Measurements from ENCODE around the gene PPP1R36. TPM values are rescaled to one million over a fixed set of nuclear protein-coding genes. Genes with fewer than 3 reads are reported as not detected.
"Not testable (repeated sequence)": the region's sequence is repeated elsewhere in the genome, so short reads cannot be mapped to it uniquely, and the experiment has no call there.

PPP1R36 gene
- total RNA-seq, 1 experiment from 2014 or later, result 0.24 TPM

GRCh38 chr14:64569646-64570045 lies 19.9 kb downstream of the PPP1R36 start:
- not testable (repeated sequence) for H3K9me3 ChIP-seq (replicated peaks); H3K27ac ChIP-seq; H3K36me3 ChIP-seq; H3K4me3 ChIP-seq; H3K27me3 ChIP-seq; DNase-seq; H3K4me1 ChIP-seq

- Histone ChIP-seq H3K4me1 (no peaks in the 10 kb centered on the region), H3K27me3 (no peaks in the 10 kb centered on the region), H3K27ac (no peak overlapping the region), H3K4me3 (no peak overlapping the region), H3K36me3 (no peaks in the 10 kb centered on the region), H3K9me3 (replicated peaks) (no peaks in the 10 kb centered on the region)
- DNase-seq, result no peak
These were observed 22.8 kb downstream of the PPP1R36 start for GRCh38 chr14:64572386-64573104.

DNA sequence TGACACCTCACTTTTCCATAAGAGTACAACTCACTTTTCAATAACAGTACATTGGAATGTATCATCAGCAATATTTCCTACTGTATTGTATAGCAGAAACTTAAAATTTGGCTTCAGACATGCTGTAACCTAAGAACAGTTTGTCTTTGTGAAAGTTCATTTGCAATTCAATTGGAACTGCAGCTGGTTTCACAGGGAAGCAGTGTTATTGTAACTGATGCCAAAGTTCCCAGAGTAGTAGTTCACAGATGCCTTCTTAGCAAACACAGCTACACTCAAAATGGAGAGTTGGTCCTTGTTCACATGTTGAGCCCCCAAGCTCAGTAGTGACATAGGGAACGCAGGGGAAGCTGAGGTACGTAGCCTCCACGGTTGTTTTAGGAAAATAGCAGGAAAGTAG lies 23.3 kb downstream of the PPP1R36 start:
- no peak for DNase-seq
- no peaks in the 10 kb centered on the region for H3K27me3 ChIP-seq
- H3K4me3 ChIP-seq, result no peak overlapping the region
- H3K36me3 ChIP-seq, result no peaks in the 10 kb centered on the region
- no peaks in the 10 kb centered on the region for H3K9me3 ChIP-seq (replicated peaks)
- no peak overlapping the region for H3K27ac ChIP-seq
- no peaks in the 10 kb centered on the region for H3K4me1 ChIP-seq

- H3K4me3 ChIP-seq, result no peak overlapping the region
- no peak overlapping the region for H3K27ac ChIP-seq
- no peaks in the 10 kb centered on the region for H3K4me1 ChIP-seq
- no peaks in the 10 kb centered on the region for H3K36me3 ChIP-seq
- no peak for DNase-seq
- H3K27me3 ChIP-seq, result no peaks in the 10 kb centered on the region
- no peaks in the 10 kb centered on the region for H3K9me3 ChIP-seq (replicated peaks)
These were observed 24.8 kb downstream of the PPP1R36 start for GRCh38 chr14:64574371-64575107.

DNA sequence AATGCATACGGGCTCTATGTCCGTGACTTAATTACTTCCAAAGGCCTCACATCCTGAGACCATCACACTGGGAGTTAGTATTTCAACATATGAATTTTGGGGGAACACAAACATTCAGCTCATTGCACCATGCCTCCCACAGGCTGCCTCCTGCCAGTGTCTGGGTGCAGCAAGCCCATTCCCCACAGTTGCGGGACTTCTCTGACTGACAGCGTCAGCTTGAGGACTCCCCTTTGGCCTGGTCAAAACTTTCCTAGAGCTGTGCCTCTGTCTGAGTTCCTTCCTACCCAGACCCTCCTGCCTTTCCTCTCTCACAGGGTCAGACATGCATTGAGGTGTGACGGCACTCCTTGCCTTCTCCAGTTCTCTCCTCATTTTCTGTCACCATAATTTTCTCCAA lies 27.4 kb downstream of the PPP1R36 start:
- no peak overlapping the region for H3K4me3 ChIP-seq

GRCh38 chr14:64580467-64580866 lies 30.7 kb downstream of the PPP1R36 start:
- Histone ChIP-seq H3K27me3 (no peaks in the 10 kb centered on the region), H3K9me3 (replicated peaks) (no peaks in the 10 kb centered on the region), H3K4me1 (no peaks in the 10 kb centered on the region), H3K27ac (no peak overlapping the region), H3K36me3 (no peaks in the 10 kb centered on the region), H3K4me3 (no peak overlapping the region)
- DNase-seq, result no peak

More for the DNA sequence above, 27.4 kb downstream of the PPP1R36 start:
- no peaks in the 10 kb centered on the region for H3K4me1 ChIP-seq
- no peak overlapping the region for H3K27ac ChIP-seq
- H3K27me3 ChIP-seq, result no peaks in the 10 kb centered on the region
- no peaks in the 10 kb centered on the region for H3K9me3 ChIP-seq (replicated peaks)
- no peaks in the 10 kb centered on the region for H3K36me3 ChIP-seq
- no peak for DNase-seq

DNA sequence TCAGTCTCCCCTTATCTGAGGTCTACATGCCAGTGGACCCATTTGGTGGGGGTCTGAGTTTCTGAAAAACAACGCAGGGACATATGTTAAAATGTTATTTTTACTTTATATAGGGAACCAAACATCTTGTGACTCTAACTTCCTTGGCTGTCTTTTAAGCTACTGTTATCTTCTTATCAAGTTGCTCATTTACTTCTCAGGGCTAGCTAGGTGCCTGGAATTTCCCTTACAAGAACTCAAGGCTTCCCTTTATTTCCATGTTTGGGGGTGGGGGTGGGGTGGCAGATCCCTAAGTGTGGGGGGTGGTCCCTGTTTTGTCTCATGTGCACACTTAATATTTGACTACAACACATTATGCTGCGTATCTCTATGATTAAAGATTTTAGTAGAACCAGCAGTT lies 31.6 kb downstream of the PPP1R36 start:
- H3K36me3 ChIP-seq, result no peaks in the 10 kb centered on the region
- H3K9me3 ChIP-seq (replicated peaks), result no peaks in the 10 kb centered on the region
- H3K4me1 ChIP-seq, result no peaks in the 10 kb centered on the region
- no peaks in the 10 kb centered on the region for H3K27me3 ChIP-seq
- H3K4me3 ChIP-seq, result no peak overlapping the region
- no peak overlapping the region for H3K27ac ChIP-seq
- no peak for DNase-seq

- H3K36me3 ChIP-seq, result no peaks in the 10 kb centered on the region
- H3K9me3 ChIP-seq (replicated peaks), result no peaks in the 10 kb centered on the region
- no peak overlapping the region for H3K27ac ChIP-seq
- no peaks in the 10 kb centered on the region for H3K4me1 ChIP-seq
- no peaks in the 10 kb centered on the region for H3K27me3 ChIP-seq
- no peak for DNase-seq
- H3K4me3 ChIP-seq, result no peak overlapping the region
These were observed 32.1 kb downstream of the PPP1R36 start for GRCh38 chr14:64581817-64582216.

- DNase-seq, result no peak
- no peaks in the 10 kb centered on the region for H3K27me3 ChIP-seq
- no peak overlapping the region for H3K4me3 ChIP-seq
- H3K27ac ChIP-seq, result no peak overlapping the region
- H3K9me3 ChIP-seq (replicated peaks), result no peaks in the 10 kb centered on the region
- H3K36me3 ChIP-seq, result no peaks in the 10 kb centered on the region
- H3K4me1 ChIP-seq, result no peaks in the 10 kb centered on the region
These were observed 34.4 kb downstream of the PPP1R36 start for GRCh38 chr14:64584190-64584589.

- no peak overlapping the region for H3K4me3 ChIP-seq
- H3K36me3 ChIP-seq, result no peaks in the 10 kb centered on the region
- H3K4me1 ChIP-seq, result no peaks in the 10 kb centered on the region
- no peaks in the 10 kb centered on the region for H3K9me3 ChIP-seq (replicated peaks)
- DNase-seq, result no peak
- H3K27me3 ChIP-seq, result no peaks in the 10 kb centered on the region
- no peak overlapping the region for H3K27ac ChIP-seq
These were observed 42.0 kb downstream of the PPP1R36 start for GRCh38 chr14:64591809-64592208.

DNA sequence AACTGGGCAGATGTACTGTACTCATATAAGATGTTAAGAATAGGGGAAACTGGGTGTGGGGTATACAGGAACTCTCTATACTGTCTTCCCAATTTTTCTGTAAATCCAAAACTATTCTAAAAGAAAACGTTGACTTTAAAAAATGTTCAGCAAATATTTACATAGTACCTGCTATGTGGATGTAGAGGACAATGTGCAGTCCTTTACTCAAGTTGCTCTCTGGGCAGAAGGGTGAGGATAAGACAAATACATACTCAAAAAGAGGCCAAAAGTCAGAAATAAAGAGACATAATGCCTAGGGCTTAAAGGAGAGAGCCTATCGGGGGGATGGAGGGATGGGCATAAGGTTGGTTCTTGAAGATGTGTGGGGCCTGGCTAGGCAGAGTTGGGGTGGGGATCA lies 44.7 kb downstream of the PPP1R36 start:
- H3K27me3 ChIP-seq, result no peaks in the 10 kb centered on the region
- no peak overlapping the region for H3K27ac ChIP-seq
- H3K9me3 ChIP-seq (replicated peaks), result no peaks in the 10 kb centered on the region
- no peaks in the 10 kb centered on the region for H3K4me1 ChIP-seq
- H3K36me3 ChIP-seq, result no peaks in the 10 kb centered on the region
- H3K4me3 ChIP-seq, result no peak overlapping the region
- DNase-seq, result no peak

GRCh38 chr14:64598404-64598803 lies 48.6 kb downstream of the PPP1R36 start:
- no peak for DNase-seq
- Histone ChIP-seq H3K36me3 (no peaks in the 10 kb centered on the region), H3K9me3 (replicated peaks) (no peaks in the 10 kb centered on the region), H3K27ac (no peak overlapping the region), H3K4me1 (no peaks in the 10 kb centered on the region), H3K4me3 (no peak overlapping the region), H3K27me3 (no peaks in the 10 kb centered on the region)

- Histone ChIP-seq H3K36me3 (no peaks in the 10 kb centered on the region), H3K9me3 (replicated peaks) (no peaks in the 10 kb centered on the region), H3K27ac (no peak overlapping the region), H3K27me3 (no peaks in the 10 kb centered on the region), H3K4me3 (no peak overlapping the region), H3K4me1 (no peaks in the 10 kb centered on the region)
- no peak for DNase-seq
These were observed 51.8 kb downstream of the PPP1R36 start for GRCh38 chr14:64601571-64601970.

DNA sequence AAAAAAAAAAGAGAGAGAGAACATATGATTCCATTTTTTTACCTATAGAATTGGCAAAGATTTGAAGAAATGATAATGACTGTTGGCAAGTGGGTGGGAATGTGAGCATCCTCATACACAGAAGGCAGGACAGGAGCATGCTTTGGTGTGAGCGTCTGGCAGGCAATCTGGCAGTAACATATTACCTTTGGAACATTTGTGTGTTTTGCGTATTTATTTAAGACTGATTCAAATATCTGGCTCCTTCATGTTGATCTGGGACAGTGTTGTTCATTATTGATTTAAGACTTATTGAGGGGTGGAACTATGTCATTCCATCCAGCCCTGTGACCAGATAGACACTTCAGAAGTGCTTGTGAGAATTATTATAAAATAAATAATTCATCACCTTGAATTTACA lies 53.1 kb downstream of the PPP1R36 start:
- Histone ChIP-seq H3K36me3 (no peaks in the 10 kb centered on the region), H3K27ac (no peak overlapping the region), H3K4me3 (no peak overlapping the region), H3K27me3 (no peaks in the 10 kb centered on the region), H3K9me3 (replicated peaks) (no peaks in the 10 kb centered on the region), H3K4me1 (no peaks in the 10 kb centered on the region)
- DNase-seq, result no peak

- H3K4me3 ChIP-seq, result no peak overlapping the region
- no peaks in the 10 kb centered on the region for H3K36me3 ChIP-seq
- no peaks in the 10 kb centered on the region for H3K27me3 ChIP-seq
- H3K4me1 ChIP-seq, result no peaks in the 10 kb centered on the region
- no peak for DNase-seq
- H3K9me3 ChIP-seq (replicated peaks), result no peaks in the 10 kb centered on the region
- no peak overlapping the region for H3K27ac ChIP-seq
These were observed 54.2 kb downstream of the PPP1R36 start for GRCh38 chr14:64604001-64604400.

GRCh38 chr14:64604881-64605280 lies 55.1 kb downstream of the PPP1R36 start:
- H3K4me3 ChIP-seq, result no peak overlapping the region
- no peaks in the 10 kb centered on the region for H3K4me1 ChIP-seq
- no peaks in the 10 kb centered on the region for H3K27me3 ChIP-seq
- H3K9me3 ChIP-seq (replicated peaks), result no peaks in the 10 kb centered on the region
- H3K27ac ChIP-seq, result no peak overlapping the region
- no peaks in the 10 kb centered on the region for H3K36me3 ChIP-seq
- DNase-seq, result no peak

Data from SJCRH30 (cell line).